Measurements from ENCODE around the gene RBM39. TPM values are rescaled to one million over a fixed set of nuclear protein-coding genes. Genes with fewer than 3 reads are reported as not detected.

The RBM39 gene
- total and polyA plus RNA-seq, 2 of the 13 experiments (the other 11 are each of a cell fraction or from before 2014, with no cell fraction given), result 788 to 920 TPM

GRCh38 chr20:35664466-35665206, 77.4 kb downstream of the RBM39 start, which contains the start of the genes CPNE1 and RBM12 (continued):
- TF ChIP-seq ZNF101 (CRISPR knock-in tag; IDR thresholded peaks at IDR 0.05; ENCODE audit: borderline replicate concordance, low read depth), result peak; percentile 89; the same call in 1 of the 2 replicates
- TF ChIP-seq, protein P1, sequence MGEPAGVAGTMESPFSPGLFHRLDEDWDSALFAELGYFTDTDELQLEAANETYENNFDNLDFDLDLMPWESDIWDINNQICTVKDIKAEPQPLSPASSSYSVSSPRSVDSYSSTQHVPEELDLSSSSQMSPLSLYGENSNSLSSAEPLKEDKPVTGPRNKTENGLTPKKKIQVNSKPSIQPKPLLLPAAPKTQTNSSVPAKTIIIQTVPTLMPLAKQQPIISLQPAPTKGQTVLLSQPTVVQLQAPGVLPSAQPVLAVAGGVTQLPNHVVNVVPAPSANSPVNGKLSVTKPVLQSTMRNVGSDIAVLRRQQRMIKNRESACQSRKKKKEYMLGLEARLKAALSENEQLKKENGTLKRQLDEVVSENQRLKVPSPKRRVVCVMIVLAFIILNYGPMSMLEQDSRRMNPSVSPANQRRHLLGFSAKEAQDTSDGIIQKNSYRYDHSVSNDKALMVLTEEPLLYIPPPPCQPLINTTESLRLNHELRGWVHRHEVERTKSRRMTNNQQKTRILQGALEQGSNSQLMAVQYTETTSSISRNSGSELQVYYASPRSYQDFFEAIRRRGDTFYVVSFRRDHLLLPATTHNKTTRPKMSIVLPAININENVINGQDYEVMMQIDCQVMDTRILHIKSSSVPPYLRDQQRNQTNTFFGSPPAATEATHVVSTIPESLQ (CRISPR knock-in tag; conservative IDR thresholded peaks at IDR 0.05), result peak; percentile 65
- peak; percentile 92; the same call in 1 of the 2 replicates for TF ChIP-seq STAT6 (CRISPR knock-in tag; IDR thresholded peaks at IDR 0.05; ENCODE audit: borderline replicate concordance)
- TF ChIP-seq ZNF20 (CRISPR knock-in tag; IDR thresholded peaks at IDR 0.05), result 0 out of 2 replicates have a peak, but pooled peaks have one; percentile 95
- peak; percentile 95 for TF ChIP-seq RBM39 (IDR thresholded peaks at IDR 0.05; ENCODE audit: low read depth, low read length, poor library complexity, severe bottlenecking)
- TF ChIP-seq, protein P2, sequence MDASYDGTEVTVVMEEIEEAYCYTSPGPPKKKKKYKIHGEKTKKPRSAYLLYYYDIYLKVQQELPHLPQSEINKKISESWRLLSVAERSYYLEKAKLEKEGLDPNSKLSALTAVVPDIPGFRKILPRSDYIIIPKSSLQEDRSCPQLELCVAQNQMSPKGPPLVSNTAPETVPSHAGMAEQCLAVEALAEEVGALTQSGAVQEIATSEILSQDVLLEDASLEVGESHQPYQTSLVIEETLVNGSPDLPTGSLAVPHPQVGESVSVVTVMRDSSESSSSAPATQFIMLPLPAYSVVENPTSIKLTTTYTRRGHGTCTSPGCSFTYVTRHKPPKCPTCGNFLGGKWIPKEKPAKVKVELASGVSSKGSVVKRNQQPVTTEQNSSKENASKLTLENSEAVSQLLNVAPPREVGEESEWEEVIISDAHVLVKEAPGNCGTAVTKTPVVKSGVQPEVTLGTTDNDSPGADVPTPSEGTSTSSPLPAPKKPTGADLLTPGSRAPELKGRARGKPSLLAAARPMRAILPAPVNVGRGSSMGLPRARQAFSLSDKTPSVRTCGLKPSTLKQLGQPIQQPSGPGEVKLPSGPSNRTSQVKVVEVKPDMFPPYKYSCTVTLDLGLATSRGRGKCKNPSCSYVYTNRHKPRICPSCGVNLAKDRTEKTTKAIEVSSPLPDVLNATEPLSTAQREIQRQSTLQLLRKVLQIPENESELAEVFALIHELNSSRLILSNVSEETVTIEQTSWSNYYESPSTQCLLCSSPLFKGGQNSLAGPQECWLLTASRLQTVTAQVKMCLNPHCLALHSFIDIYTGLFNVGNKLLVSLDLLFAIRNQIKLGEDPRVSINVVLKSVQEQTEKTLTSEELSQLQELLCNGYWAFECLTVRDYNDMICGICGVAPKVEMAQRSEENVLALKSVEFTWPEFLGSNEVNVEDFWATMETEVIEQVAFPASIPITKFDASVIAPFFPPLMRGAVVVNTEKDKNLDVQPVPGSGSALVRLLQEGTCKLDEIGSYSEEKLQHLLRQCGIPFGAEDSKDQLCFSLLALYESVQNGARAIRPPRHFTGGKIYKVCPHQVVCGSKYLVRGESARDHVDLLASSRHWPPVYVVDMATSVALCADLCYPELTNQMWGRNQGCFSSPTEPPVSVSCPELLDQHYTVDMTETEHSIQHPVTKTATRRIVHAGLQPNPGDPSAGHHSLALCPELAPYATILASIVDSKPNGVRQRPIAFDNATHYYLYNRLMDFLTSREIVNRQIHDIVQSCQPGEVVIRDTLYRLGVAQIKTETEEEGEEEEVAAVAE (CRISPR knock-in tag; IDR thresholded peaks at IDR 0.05; ENCODE audit: borderline replicate concordance), result peak; percentile 89
- TF ChIP-seq YY1 (IDR thresholded peaks at IDR 0.05; ENCODE audit: insufficient read depth, insufficient replicate concordance, low read depth, low read length), result peak; percentile 100
- TF ChIP-seq, protein P3, sequence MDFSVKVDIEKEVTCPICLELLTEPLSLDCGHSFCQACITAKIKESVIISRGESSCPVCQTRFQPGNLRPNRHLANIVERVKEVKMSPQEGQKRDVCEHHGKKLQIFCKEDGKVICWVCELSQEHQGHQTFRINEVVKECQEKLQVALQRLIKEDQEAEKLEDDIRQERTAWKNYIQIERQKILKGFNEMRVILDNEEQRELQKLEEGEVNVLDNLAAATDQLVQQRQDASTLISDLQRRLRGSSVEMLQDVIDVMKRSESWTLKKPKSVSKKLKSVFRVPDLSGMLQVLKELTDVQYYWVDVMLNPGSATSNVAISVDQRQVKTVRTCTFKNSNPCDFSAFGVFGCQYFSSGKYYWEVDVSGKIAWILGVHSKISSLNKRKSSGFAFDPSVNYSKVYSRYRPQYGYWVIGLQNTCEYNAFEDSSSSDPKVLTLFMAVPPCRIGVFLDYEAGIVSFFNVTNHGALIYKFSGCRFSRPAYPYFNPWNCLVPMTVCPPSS (IDR thresholded peaks at IDR 0.05), result no peak
- no peak for TF ChIP-seq MAFG (CRISPR knock-in tag; IDR thresholded peaks at IDR 0.05)
- TF ChIP-seq FOXO4 (CRISPR knock-in tag; conservative IDR thresholded peaks at IDR 0.05), result no peak
- no peak for TF ChIP-seq PREB (CRISPR knock-in tag; IDR thresholded peaks at IDR 0.05)
- peak; percentile 71 for TF ChIP-seq RAD21 (CRISPR knock-in tag; IDR thresholded peaks at IDR 0.05)
- peak; percentile 100 for TF ChIP-seq ZNF501 (CRISPR knock-in tag; IDR thresholded peaks at IDR 0.05)
- peak; percentile 99 for TF ChIP-seq ZNF816 (CRISPR knock-in tag; IDR thresholded peaks at IDR 0.05; ENCODE audit: borderline replicate concordance)
